Measurements from ENCODE around the gene SEMA3B. TPM values are rescaled to one million over a fixed set of nuclear protein-coding genes. Genes with fewer than 3 reads are reported as not detected.

Gene SEMA3B
- total and polyA plus RNA-seq, 9 of the 15 experiments (the other 6 are each of a cell fraction or from before 2014, with no cell fraction given), result 0.03 to 1.8 (median 0.55) TPM; not detected in 1

GRCh38 chr3:50269977-50270413 lies 1.0 kb downstream of the SEMA3B start:
- H3K4me1 ChIP-seq (replicated peaks in 1 of 2; ENCODE audit: control insufficient read depth in 2 of 2, insufficient read depth in 2 of 2, low read length in 2 of 2), result peaks cover 4 to 64% of the 10 kb centered on the region in 2 experiments; a peak in 3 of 5 replicates
- no peak overlapping the region for H3K27ac ChIP-seq (ENCODE audit: extremely low read depth, low read depth, low read length)
- ChIA-PET CTCF (ENCODE audit: low intra/inter-chr PET ratio) (interaction anchor here (0.6 kb wide), 1 partner anchor 43 kb away, joined by 3 read pairs; no protein-coding TSS in a partner anchor), POLR2A (interaction anchor here (0.6 to 1.0 kb wide), 3 partner anchors 24 to 104 kb away, joined by 3 to 4 read pairs (median 3); no protein-coding TSS in a partner anchor)
- no peaks in the 10 kb centered on the region for H3K9me1 ChIP-seq (ENCODE audit: control insufficient read depth, insufficient read depth, low read length)
- H4K20me1 ChIP-seq (replicated peaks; ENCODE audit: control insufficient read depth, insufficient read depth, low read length), result no peaks in the 10 kb centered on the region; the same call in 1 of the 2 replicates
- BruUV-seq (replicated peaks), result no TSS peak
- no peaks in the 10 kb centered on the region for H3K9me3 ChIP-seq (replicated peaks; ENCODE audit: control insufficient read depth, insufficient read depth, low read depth, low read length)
- DNase-seq (ENCODE audit: extremely low read depth in 1 of 4, low spot score in 3 of 4) (no peak), ATAC-seq (no peak), FAIRE-seq (no peak)
- H3K4me2 ChIP-seq (ENCODE audit: insufficient read depth, low read length), result no peak overlapping the region
- H3K36me3 ChIP-seq (ENCODE audit: control insufficient read depth, insufficient read depth, low read length), result no peaks in the 10 kb centered on the region
- 67% methylated on average over 6 of the region's 8 CpGs for WGBS (ENCODE audit: insufficient coverage, low coverage, missing lambda C conversion rate)
- H3K27me3 ChIP-seq (ENCODE audit: control insufficient read depth in 2 of 2, insufficient read depth in 2 of 2, low read length in 2 of 2), result no peaks in the 10 kb centered on the region
- H3K79me2 ChIP-seq (ENCODE audit: control insufficient read depth, insufficient read depth, low read length), result no peaks in the 10 kb centered on the region
- in situ Hi-C loops (cut with MboI) (loop anchor here (5.0 kb wide), 2 partner anchors 43 to 78 kb away; partner anchors contain the start of gene GNAT1), intact Hi-C loops (cut with micrococcal nuclease) (loop anchor here (5.0 kb wide), 1 partner anchor 148 kb away; no protein-coding TSS in a partner anchor)
- no peak overlapping the region for H3K4me3 ChIP-seq
- peak overlapping the region in 1 of 2 experiments; percentile 26; a peak in 2 of 4 replicates for H3K9ac ChIP-seq (ENCODE audit: insufficient read depth in 1 of 2, low read depth in 2 of 2, low read length in 2 of 2)
- TF ChIP-seq HMGN3 (IDR thresholded peaks at IDR 0.05; ENCODE audit: borderline replicate concordance, extremely low read depth, insufficient read length, low read depth, low read length) (no peak), TSC22D4 (tag; IDR thresholded peaks at IDR 0.05) (no peak), SMAD2 (IDR thresholded peaks at IDR 0.05; ENCODE audit: low read depth, low read length) (no peak), SP1 (CRISPR knock-in tag; IDR thresholded peaks at IDR 0.05) (no peak), ZNF699 (CRISPR knock-in tag; IDR thresholded peaks at IDR 0.05; ENCODE audit: insufficient replicate concordance) (no peak)
- no peak overlapping the region for H2AFZ ChIP-seq (ENCODE audit: low read depth, low read length)
